Lower lobe of right lung (tissue), 2 donors: ENCODE results near the gene THEM5. TPM values are rescaled to one million over a fixed set of nuclear protein-coding genes. Genes with fewer than 3 reads are reported as not detected.
A peak's percentile ranks its signal among the peaks of the same experiment; 100 is the strongest.

Source experiments
- ATAC-seq, 2 donors: fragments of 200-7000 bp; cut with Tn5 transposase; one replicate each; pipeline ENCODE4 v1.9.1; 2020 to 2022; ENCODE audit warnings: mild to moderate bottlenecking in 2 of 2, moderate library complexity in 2 of 2
- DNase-seq: peaks from one replicate; pipeline ENCODE4 v3.0.0-alpha.2; 2020
- H3K27ac ChIP-seq: fragments of 200-600 bp; one replicate; pipeline ENCODE4 v1.8.0; 2022
- H3K27me3 ChIP-seq: fragments of 200-600 bp; one replicate; pipeline ENCODE4 v1.8.0; 2022; ENCODE audit warnings: low read depth
- H3K36me3 ChIP-seq: fragments of 200-600 bp; one replicate; pipeline ENCODE4 v1.8.0; 2022; ENCODE audit warnings: mild to moderate bottlenecking
- H3K4me1 ChIP-seq: fragments of 200-600 bp; one replicate; pipeline ENCODE4 v1.8.0; 2022
- H3K4me3 ChIP-seq: fragments of 200-600 bp; one replicate; pipeline ENCODE4 v1.8.0; 2022; ENCODE audit warnings: mild to moderate bottlenecking
- H3K9me3 ChIP-seq: fragments of 200-600 bp; one replicate; pipeline ENCODE4 v1.8.0; 2022
- intact Hi-C: fragments of 100-400 bp; cut with DNase I; formaldehyde crosslinking; loops from one replicate; pipeline ENCODE4 v1.11.0; 2022
- total RNA-seq: library from RNA; stranded (reverse); fragmentation: NEBNext Ultra II Directional; extraction: Animal tissue kit (Norgen Biotek cat#: 25700); gene quantifications from one replicate; pipeline ENCODE4 v1.2.1, GENCODE V29; 2021
- TF ChIP-seq, protein P1 (sequence below): fragments of 200-600 bp; IDR thresholded peaks from one replicate; pipeline ENCODE4 v1.8.0; 2022; ENCODE audit warnings: antibody characterized with exemption, mild to moderate bottlenecking
- donor health status: DM: no; HTN: yes; CAD: no; lungs with severe emphysema.

Gene THEM5
- total RNA-seq, 1 donor from 2014 or later: not detected

DNA sequence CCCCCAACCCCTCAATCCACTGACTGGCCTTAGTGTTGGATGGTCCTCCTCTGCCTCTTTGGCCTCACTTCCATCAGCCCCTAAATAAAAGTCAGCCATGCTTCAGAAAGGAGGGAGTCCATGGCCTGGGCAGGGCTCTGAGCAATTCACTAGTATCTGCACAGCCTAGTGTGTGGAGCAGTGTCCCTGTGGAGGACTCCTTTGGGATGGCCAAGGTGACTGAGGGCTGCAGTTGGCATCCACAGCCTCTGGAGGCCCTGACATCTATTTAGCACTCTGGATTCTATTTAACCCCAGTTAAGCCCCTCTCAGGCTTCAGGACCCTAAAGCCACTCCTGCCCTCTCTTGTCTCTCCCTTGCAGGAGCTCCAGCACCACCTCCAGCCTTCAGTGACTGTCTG is 3.6 kb downstream of the THEM5 start:
- Histone ChIP-seq H3K36me3 (no peaks in the 10 kb centered on the region), H3K9me3 (no peaks in the 10 kb centered on the region), H3K4me1 (peaks cover 19% of the 10 kb centered on the region), H3K27me3 (no peaks in the 10 kb centered on the region), H3K27ac (no peak overlapping the region), H3K4me3 (no peak overlapping the region)
- TF ChIP-seq, protein P1, sequence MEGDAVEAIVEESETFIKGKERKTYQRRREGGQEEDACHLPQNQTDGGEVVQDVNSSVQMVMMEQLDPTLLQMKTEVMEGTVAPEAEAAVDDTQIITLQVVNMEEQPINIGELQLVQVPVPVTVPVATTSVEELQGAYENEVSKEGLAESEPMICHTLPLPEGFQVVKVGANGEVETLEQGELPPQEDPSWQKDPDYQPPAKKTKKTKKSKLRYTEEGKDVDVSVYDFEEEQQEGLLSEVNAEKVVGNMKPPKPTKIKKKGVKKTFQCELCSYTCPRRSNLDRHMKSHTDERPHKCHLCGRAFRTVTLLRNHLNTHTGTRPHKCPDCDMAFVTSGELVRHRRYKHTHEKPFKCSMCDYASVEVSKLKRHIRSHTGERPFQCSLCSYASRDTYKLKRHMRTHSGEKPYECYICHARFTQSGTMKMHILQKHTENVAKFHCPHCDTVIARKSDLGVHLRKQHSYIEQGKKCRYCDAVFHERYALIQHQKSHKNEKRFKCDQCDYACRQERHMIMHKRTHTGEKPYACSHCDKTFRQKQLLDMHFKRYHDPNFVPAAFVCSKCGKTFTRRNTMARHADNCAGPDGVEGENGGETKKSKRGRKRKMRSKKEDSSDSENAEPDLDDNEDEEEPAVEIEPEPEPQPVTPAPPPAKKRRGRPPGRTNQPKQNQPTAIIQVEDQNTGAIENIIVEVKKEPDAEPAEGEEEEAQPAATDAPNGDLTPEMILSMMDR: no peak
- intact Hi-C loops: no loop called here
- DNase-seq (no peak), ATAC-seq (no peak)

DNA sequence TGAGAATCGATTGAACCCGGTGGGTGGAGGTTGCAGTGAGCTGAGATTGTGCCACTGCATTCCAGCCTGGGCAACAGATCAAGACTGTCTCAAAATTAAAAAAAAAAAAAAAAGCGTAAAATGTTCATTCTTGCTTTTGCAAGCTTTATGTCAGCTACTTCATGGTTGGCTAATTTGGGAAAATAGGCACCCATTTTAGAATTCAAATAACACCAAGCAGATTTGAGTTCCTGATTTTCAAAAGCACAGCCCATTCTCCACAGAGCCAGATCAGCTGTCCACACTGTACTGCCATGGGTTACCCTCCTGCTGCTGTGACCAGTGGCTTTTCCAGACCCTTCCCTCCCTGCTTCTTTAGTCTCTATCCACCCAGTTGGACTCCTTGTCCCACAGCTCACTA is 4.4 kb downstream of the THEM5 start:
- intact Hi-C loops: no loop called here
- DNase-seq: no peak

DNA sequence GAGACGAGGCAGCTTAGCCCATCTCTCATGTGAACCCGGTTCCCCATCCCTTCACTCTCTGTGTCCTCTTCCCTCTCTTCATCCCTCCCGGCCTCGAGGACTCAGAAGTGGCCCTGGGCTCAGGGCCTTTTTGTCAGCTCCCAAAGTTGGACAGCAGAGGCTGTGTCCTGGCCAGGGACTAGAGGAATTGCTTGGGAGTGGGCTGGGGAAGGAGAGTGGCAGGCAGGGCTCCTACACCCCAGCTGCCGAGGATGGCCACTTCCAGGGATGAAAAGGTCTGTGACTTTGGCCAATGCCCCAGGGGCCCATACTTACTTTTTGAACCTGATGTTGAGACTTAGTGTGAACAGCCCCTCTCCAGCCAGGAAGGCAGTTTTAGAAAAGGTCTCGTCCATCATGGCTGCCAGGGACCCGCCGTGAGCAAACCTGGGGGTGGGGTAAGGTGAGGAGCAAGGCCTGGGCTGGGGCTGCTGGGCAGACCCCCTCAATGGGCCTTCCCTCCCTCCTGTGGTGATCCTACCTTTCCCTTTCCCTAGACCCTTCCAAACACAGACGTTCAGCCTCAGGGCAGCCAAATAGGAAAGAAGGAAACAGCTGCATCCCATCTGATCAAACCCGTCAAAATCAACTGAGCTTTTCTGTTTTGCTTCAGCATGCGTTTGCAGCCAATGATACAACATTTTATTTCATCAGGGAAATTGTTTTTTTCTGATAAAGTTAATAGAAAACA is 5.5 kb downstream of the THEM5 start:
- no peaks in the 10 kb centered on the region for H3K9me3 ChIP-seq
- ATAC-seq (peak in 1 of 2 donors; percentile 30), DNase-seq (no peak)
- no peaks in the 10 kb centered on the region for H3K27me3 ChIP-seq
- TF ChIP-seq, protein P1: no peak
- no peaks in the 10 kb centered on the region for H3K36me3 ChIP-seq
- H3K4me1 ChIP-seq: peaks cover 19% of the 10 kb centered on the region
- no peak overlapping the region for H3K4me3 ChIP-seq
- intact Hi-C loops: no loop called here
- no peak overlapping the region for H3K27ac ChIP-seq

More for the DNA sequence above, 4.4 kb downstream of the THEM5 start:
- Histone ChIP-seq H3K36me3 (no peaks in the 10 kb centered on the region), H3K9me3 (no peaks in the 10 kb centered on the region), H3K27ac (no peak overlapping the region), H3K27me3 (no peaks in the 10 kb centered on the region), H3K4me1 (peaks cover 19% of the 10 kb centered on the region), H3K4me3 (no peak overlapping the region)
- ATAC-seq: no peak
- TF ChIP-seq, protein P1: no peak

DNA sequence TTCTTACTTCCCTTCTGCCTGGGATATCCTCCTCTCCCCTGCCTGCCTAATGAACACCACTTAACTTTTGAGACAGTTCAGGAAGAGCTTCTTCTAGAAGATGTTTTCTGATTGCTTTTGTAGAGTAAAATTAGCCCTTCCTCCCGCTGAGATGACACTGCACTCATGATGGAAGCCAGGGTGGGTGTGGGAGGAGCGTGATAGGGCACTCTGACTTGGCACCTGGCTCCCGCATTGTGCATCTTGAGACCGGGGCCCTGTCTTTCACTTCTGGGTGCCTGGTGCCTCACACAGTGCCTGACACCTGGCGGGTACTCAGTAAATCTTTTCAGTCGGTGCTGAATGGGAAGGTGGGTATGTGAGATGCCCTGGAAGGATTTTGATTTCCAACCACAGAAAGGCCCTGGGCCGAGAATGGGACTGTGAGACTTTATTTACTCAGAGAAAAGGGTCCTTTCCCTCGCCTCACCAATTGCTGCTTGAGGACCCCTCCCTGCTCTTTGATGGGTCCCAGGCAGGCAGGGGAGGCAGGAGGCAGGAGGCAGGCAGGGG is 6.8 kb downstream of the THEM5 start:
- Histone ChIP-seq H3K4me1 (peaks cover 19% of the 10 kb centered on the region), H3K9me3 (no peaks in the 10 kb centered on the region), H3K27ac (no peak overlapping the region), H3K4me3 (no peak overlapping the region), H3K36me3 (no peaks in the 10 kb centered on the region), H3K27me3 (no peaks in the 10 kb centered on the region)
- TF ChIP-seq, protein P1: no peak
- DNase-seq: no peak
- no peak for ATAC-seq
- intact Hi-C loops: no loop called here

GRCh38 chr1:151846062-151846568 is 7.4 kb downstream of the THEM5 start:
- intact Hi-C loops: no loop called here
- Histone ChIP-seq H3K27ac (no peak overlapping the region), H3K36me3 (no peaks in the 10 kb centered on the region), H3K27me3 (no peaks in the 10 kb centered on the region), H3K4me1 (peaks cover 19% of the 10 kb centered on the region), H3K4me3 (no peak overlapping the region), H3K9me3 (no peaks in the 10 kb centered on the region)
- ATAC-seq (no peak), DNase-seq (no peak)
- TF ChIP-seq, protein P1: no peak
